CD4-positive, alpha-beta T cell treated with Interleukin-4 for 4 hours (primary cell): ENCODE data around the gene NGEF.

Experiments
- DNase-seq: peaks from one replicate; pipeline ENCODE4 v3.0.0-alpha.2; 2020

Gene NGEF

GRCh38 chr2:232894251-232894650 lies 118.8 kb downstream of the NGEF start:
- no peak for DNase-seq

DNA sequence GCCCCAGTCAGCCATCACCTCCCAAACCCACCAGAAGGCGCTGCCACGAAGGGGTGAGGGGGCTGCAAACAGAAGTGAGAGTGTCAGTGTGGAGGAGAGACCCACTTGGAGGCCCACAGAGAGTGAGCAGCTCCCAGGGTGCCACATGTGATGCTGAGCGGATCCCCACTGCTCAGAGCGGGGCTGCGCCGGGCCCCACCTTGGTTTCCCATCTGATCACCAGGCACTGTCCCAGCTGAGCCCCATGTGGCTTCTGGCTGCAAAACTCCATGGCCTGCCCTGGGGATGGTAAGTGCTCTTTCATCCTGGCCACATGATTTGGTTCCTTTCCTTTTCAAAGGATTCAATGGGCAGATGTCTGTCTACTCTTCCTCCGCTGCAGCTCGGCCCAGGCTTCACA lies 119.2 kb downstream of the NGEF start:
- DNase-seq: no peak

GRCh38 chr2:232892843-232893242 lies 120.2 kb downstream of the NGEF start:
- no peak for DNase-seq

- no peak for DNase-seq
These were observed 120.8 kb downstream of the NGEF start for GRCh38 chr2:232892221-232892620.

DNA sequence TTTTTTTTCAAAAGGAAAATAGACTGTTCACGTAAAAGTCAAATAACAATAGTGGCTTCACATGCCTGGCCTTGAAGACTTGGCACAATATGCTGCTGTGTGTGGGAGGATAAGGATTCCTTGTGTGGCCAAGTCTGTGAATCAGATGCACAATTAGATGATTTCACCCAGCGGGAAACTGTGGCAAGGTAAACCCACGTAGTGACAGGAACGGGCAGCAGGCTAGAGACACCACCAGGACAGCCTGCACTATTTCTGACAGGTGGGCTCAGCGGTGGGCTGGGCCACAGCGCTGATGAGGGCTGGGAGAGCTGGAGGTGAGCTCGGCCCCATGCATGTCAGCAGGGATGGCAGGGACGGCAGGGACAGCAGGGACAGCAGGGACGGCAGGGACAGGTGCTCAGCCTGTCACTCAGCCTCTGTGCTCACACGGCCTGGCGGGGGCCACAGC lies 121.4 kb downstream of the NGEF start:
- no peak for DNase-seq

- no peak for DNase-seq
These were observed 122.0 kb downstream of the NGEF start for GRCh38 chr2:232890896-232891601.

- DNase-seq: no peak
These were observed 122.5 kb downstream of the NGEF start for GRCh38 chr2:232890536-232890895.

DNA sequence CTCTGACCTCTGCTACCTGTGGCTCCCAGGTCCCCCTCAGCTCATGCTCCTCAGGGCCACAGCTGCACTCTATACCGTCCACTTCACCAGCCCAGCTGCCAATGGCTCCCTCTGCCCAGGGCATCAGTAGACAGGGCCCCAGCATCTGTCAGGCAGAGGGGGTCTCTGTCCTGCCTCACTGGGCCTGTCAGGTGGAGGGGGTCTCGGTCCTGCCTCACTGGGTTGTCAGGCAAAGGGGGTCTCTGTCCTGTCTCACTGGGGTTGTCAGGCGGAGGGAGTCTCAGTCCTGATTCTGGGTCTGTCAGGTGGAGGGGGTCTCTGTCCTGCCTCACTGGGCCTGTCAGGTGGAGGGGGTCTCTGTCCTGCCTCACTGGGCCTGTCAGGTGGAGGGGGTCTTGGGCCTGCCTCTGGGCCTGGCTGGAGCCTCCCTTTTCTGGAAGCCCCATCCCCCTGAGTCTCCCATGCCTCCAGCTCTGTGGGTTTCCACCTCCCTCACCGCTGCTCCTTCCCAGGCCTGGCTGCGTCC lies 123.1 kb downstream of the NGEF start:
- DNase-seq: no peak

- DNase-seq: no peak
These were observed 124.1 kb downstream of the NGEF start for GRCh38 chr2:232888839-232889529.

GRCh38 chr2:232888099-232888836 lies 124.8 kb downstream of the NGEF start:
- DNase-seq: no peak

GRCh38 chr2:232887171-232887850 lies 125.7 kb downstream of the NGEF start:
- DNase-seq: no peak

DNA sequence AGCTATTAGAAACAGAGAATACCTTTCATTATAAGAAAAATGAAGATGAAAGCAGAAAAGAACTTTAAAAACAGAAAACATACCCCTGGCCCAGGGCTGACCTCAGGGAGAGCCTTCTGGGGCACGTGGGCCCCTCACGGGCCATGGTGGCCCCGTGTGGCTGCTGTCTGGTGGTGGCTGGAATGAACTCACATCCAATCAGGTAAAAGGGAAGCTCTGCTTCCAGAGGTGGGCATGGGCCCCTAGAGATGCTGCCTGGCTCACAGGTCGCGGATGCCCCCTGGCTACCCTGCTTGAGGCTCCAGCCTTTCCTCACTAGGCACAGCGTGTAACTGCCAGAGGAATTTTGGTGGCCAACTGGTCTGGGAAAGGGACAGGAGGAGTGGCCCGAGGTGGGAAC lies 126.4 kb downstream of the NGEF start:
- no peak for DNase-seq

DNA sequence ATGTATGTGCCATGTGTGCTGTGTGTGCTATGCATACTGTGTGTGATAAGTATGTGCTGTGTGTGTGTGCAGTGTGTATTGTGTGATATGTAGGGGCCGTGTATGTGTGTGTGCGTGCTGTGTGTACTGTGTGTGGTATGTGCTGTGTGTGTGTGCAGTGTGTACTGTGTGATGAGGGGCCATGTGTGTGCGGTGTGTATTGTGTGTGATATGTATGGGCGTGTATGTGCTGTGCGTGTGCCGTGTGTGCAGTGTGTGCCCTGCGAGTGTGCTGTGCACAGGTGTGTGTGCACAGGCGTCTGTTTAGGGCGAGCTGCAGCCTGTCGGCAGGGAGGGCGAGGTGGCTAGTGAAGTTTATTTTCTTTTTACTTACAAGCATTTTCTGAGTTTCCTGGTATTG lies 126.9 kb downstream of the NGEF start:
- DNase-seq: no peak

- no peak for DNase-seq
These were observed 127.6 kb downstream of the NGEF start for GRCh38 chr2:232885264-232885961.

- DNase-seq: no peak
These were observed 128.3 kb downstream of the NGEF start for GRCh38 chr2:232884549-232885263.

DNA sequence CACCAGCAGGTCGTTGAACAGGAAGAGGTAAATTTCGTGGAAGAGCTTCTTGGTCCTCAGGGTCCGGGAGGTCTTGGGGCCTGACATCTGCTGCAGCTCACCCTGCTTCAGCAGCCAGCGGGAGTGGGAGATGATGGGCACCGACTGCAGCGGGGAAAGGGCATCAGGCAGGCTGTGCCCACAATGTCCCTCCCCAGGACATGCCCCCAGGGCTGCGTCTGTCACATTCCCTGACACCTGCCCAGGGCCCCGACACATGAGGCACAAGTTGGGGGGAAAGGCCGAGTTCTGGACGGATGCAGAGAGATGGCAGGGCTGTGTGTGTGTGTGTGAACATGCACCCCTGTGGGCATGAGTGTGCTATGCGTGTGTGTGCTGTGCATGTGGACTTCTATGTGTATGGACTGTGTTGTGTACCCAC lies 129.0 kb downstream of the NGEF start:
- DNase-seq: no peak

GRCh38 chr2:232883116-232883721 lies 129.8 kb downstream of the NGEF start:
- DNase-seq: no peak

DNA sequence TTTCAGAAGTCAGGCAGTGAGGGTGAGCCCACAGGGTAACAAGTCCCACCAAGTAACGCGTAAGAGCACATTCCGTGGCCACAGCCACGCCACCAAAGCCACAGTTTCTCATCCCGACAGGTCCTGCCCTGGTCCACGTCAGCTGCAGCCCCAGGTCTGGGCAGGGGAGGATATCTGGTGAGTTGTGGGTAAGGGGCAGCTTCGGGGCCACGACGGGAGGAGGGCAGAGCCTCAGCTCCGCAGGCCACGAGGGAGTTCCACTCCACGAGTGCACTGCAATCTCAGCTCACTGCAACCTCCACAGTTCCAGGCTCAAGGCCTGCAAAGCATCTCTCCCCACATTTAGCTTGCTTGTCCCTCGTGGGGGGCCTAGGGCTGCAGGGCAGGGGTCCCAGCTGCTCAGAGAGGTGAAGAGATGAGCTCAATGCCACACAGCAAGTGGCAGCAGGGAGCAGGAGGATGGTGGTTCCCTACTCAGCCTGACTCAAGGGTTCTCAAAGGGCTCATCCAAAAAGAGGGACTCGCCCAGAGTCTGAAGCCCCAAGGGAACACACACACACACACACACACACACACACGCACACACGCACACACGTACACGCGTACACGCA lies 130.4 kb downstream of the NGEF start:
- no peak for DNase-seq

- no peak for DNase-seq
These were observed 131.0 kb downstream of the NGEF start for GRCh38 chr2:232882085-232882484.

- DNase-seq: no peak
These were observed 132.2 kb downstream of the NGEF start for GRCh38 chr2:232880764-232881351.
